ENCODE results near the gene RAMP1.

The RAMP1 gene

DNA sequence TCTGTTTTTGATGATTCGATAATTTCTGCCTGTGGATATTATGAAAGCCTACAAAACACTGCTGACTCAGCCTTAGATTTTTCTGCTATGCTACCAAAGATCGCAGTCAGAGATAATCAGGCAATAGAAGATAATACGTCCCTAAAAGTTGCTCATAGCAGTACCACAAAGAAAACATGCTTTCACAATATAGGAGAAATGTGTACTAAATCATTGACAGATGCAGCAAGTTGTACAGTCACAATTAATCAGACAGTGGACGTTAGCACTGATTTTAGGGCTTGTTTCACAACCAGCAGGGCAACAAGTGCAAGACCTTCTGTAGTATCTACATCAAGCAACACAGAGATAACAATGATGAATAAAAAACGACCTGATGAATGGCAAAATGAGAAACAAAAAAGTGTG, 41.4 kb upstream of the RAMP1 start:
- peak in 1 of 2 experiments; percentile 4 for DNase-seq (ENCODE audit: low read depth in 1 of 2, low spot score in 1 of 2)
- no peak overlapping the region for H3K27ac ChIP-seq (replicated peaks)
- H3K27me3 ChIP-seq (ENCODE audit: insufficient read depth, poor library complexity, severe bottlenecking), result no peaks in the 10 kb centered on the region
- TF ChIP-seq SPI1 (IDR thresholded peaks at IDR 0.05; ENCODE audit: borderline replicate concordance, low read depth), result no peak
- TF ChIP-seq GABPA (IDR thresholded peaks at IDR 0.05; ENCODE audit: low read depth), result no peak
- TF ChIP-seq, protein P1, sequence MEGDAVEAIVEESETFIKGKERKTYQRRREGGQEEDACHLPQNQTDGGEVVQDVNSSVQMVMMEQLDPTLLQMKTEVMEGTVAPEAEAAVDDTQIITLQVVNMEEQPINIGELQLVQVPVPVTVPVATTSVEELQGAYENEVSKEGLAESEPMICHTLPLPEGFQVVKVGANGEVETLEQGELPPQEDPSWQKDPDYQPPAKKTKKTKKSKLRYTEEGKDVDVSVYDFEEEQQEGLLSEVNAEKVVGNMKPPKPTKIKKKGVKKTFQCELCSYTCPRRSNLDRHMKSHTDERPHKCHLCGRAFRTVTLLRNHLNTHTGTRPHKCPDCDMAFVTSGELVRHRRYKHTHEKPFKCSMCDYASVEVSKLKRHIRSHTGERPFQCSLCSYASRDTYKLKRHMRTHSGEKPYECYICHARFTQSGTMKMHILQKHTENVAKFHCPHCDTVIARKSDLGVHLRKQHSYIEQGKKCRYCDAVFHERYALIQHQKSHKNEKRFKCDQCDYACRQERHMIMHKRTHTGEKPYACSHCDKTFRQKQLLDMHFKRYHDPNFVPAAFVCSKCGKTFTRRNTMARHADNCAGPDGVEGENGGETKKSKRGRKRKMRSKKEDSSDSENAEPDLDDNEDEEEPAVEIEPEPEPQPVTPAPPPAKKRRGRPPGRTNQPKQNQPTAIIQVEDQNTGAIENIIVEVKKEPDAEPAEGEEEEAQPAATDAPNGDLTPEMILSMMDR (IDR thresholded peaks at IDR 0.05; ENCODE audit: insufficient read depth, low read length), result no peak
- TF ChIP-seq, protein P2, sequence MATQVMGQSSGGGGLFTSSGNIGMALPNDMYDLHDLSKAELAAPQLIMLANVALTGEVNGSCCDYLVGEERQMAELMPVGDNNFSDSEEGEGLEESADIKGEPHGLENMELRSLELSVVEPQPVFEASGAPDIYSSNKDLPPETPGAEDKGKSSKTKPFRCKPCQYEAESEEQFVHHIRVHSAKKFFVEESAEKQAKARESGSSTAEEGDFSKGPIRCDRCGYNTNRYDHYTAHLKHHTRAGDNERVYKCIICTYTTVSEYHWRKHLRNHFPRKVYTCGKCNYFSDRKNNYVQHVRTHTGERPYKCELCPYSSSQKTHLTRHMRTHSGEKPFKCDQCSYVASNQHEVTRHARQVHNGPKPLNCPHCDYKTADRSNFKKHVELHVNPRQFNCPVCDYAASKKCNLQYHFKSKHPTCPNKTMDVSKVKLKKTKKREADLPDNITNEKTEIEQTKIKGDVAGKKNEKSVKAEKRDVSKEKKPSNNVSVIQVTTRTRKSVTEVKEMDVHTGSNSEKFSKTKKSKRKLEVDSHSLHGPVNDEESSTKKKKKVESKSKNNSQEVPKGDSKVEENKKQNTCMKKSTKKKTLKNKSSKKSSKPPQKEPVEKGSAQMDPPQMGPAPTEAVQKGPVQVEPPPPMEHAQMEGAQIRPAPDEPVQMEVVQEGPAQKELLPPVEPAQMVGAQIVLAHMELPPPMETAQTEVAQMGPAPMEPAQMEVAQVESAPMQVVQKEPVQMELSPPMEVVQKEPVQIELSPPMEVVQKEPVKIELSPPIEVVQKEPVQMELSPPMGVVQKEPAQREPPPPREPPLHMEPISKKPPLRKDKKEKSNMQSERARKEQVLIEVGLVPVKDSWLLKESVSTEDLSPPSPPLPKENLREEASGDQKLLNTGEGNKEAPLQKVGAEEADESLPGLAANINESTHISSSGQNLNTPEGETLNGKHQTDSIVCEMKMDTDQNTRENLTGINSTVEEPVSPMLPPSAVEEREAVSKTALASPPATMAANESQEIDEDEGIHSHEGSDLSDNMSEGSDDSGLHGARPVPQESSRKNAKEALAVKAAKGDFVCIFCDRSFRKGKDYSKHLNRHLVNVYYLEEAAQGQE (IDR thresholded peaks at IDR 0.05; ENCODE audit: insufficient replicate concordance, low read depth), result no peak
- no peak for TF ChIP-seq POLR2AphosphoS5 (IDR thresholded peaks at IDR 0.05; ENCODE audit: low read depth)
- no peak overlapping the region for H3K4me3 ChIP-seq (replicated peaks; ENCODE audit: insufficient read depth, low read length)

DNA sequence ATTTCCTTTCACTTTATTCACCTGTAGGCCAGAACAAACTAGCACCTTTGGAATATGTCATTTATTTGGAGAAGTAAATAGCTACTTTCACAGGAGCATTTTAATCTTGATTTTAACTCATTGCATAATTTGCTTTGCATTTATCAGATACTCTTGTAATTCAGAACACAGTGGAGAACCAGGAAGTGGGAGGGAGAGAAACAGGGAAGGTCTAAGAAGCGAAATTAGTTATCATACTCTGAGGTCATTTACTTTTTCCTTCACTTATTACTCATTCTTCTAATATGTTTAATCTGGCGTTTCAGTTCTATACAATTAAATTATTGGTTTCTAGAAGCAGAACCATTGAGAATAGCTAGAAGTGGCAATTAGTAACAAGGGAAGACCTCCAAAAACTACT, 40.2 kb upstream of the RAMP1 start:
- H3K4me3 ChIP-seq (replicated peaks; ENCODE audit: insufficient read depth, low read length), result no peak overlapping the region
- TF ChIP-seq SPI1 (IDR thresholded peaks at IDR 0.05; ENCODE audit: borderline replicate concordance, low read depth) (0 out of 2 replicates have a peak, but pooled peaks have one; percentile 1), POLR2AphosphoS5 (IDR thresholded peaks at IDR 0.05; ENCODE audit: low read depth) (no peak)
- TF ChIP-seq, protein P2 (IDR thresholded peaks at IDR 0.05; ENCODE audit: insufficient replicate concordance, low read depth), result no peak
- TF ChIP-seq, protein P1 (IDR thresholded peaks at IDR 0.05; ENCODE audit: insufficient read depth, low read length), result no peak
- H3K27me3 ChIP-seq (ENCODE audit: insufficient read depth, poor library complexity, severe bottlenecking), result no peaks in the 10 kb centered on the region
- DNase-seq (ENCODE audit: low read depth in 1 of 2, low spot score in 1 of 2), result no peak
- H3K27ac ChIP-seq (replicated peaks), result no peak overlapping the region

DNA sequence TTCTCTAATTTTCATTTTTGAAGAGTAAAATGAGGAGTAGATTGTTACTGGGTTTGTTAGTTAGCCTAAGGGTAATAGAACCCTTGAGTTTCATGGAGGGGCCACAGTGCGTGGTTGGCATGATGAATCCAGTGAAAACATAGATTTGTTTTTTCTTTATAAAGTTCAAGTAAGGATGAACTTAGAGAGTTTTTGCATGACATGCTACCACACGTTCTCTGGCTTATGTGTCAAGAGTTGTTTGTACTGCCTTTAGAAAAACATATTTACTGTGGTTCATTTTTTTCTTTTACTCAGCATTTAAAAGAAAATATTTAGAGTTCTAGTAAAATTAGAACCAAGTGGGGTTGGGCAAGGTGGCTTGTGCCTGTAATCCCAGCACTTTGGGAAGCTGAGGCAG, 39.0 kb upstream of the RAMP1 start:
- Histone ChIP-seq H3K27ac (replicated peaks) (no peak overlapping the region), H3K27me3 (ENCODE audit: insufficient read depth, poor library complexity, severe bottlenecking) (no peaks in the 10 kb centered on the region), H3K4me3 (replicated peaks; ENCODE audit: insufficient read depth, low read length) (no peak overlapping the region)
- TF ChIP-seq SPI1 (IDR thresholded peaks at IDR 0.05; ENCODE audit: borderline replicate concordance, low read depth) (no peak), GABPA (IDR thresholded peaks at IDR 0.05; ENCODE audit: low read depth) (no peak), POLR2AphosphoS5 (IDR thresholded peaks at IDR 0.05; ENCODE audit: low read depth) (no peak)
- TF ChIP-seq, protein P1 (IDR thresholded peaks at IDR 0.05; ENCODE audit: insufficient read depth, low read length), result no peak
- TF ChIP-seq, protein P2 (IDR thresholded peaks at IDR 0.05; ENCODE audit: insufficient replicate concordance, low read depth), result no peak
- DNase-seq (ENCODE audit: low read depth in 1 of 2, low spot score in 1 of 2), result no peak

All from HL-60 (cell line).